ENCODE data around the gene MAN1B1.

MAN1B1 gene

GRCh38 chr9:137110911-137111787 lies 24.4 kb downstream of the MAN1B1 start:
- Histone ChIP-seq H3K4me1 (ENCODE audit: control insufficient read depth in 5 of 5, insufficient read depth in 5 of 5, low read length in 5 of 5) (peaks cover 0 to 19% (median 13%) of the 10 kb centered on the region in 5 donors), H3K9ac (ENCODE audit: low read length in 5 of 5) (no peak overlapping the region), H3K36me3 (ENCODE audit: control insufficient read depth in 5 of 5, insufficient read depth in 5 of 5, low read length in 5 of 5) (peaks cover 0 to 71% (median 61%) of the 10 kb centered on the region in 5 donors), H3K9me3 (ENCODE audit: control insufficient read depth in 5 of 5, low read length in 5 of 5) (no peaks in the 10 kb centered on the region), H3K4me3 (ENCODE audit: low read depth in 1 of 5, low read length in 5 of 5) (no peak overlapping the region), H3K27ac (ENCODE audit: low read depth, low read length) (no peak overlapping the region), H3K27me3 (ENCODE audit: control insufficient read depth in 5 of 5, insufficient read depth in 4 of 5, low read length in 5 of 5) (peaks cover 0 to 3% (median 0%) of the 10 kb centered on the region in 5 donors)

- no peak overlapping the region for H3K27ac ChIP-seq (ENCODE audit: low read depth, low read length)
- peaks cover 0 to 3% (median 0%) of the 10 kb centered on the region in 5 donors for H3K27me3 ChIP-seq (ENCODE audit: control insufficient read depth in 5 of 5, insufficient read depth in 4 of 5, low read length in 5 of 5)
- H3K36me3 ChIP-seq (ENCODE audit: control insufficient read depth in 5 of 5, insufficient read depth in 5 of 5, low read length in 5 of 5): peaks cover 0 to 64% (median 54%) of the 10 kb centered on the region in 5 donors
- no peak overlapping the region for H3K9ac ChIP-seq (ENCODE audit: low read length in 5 of 5)
- no peak overlapping the region for H3K4me3 ChIP-seq (ENCODE audit: low read depth in 1 of 5, low read length in 5 of 5)
- peaks cover 0 to 25% (median 18%) of the 10 kb centered on the region in 5 donors for H3K4me1 ChIP-seq (ENCODE audit: control insufficient read depth in 5 of 5, insufficient read depth in 5 of 5, low read length in 5 of 5)
- no peaks in the 10 kb centered on the region for H3K9me3 ChIP-seq (ENCODE audit: control insufficient read depth in 5 of 5, low read length in 5 of 5)
These were observed 25.2 kb downstream of the MAN1B1 start for GRCh38 chr9:137111788-137112563.

- Histone ChIP-seq H3K4me1 (ENCODE audit: control insufficient read depth in 5 of 5, insufficient read depth in 5 of 5, low read length in 5 of 5) (peaks cover 0 to 33% (median 22%) of the 10 kb centered on the region in 5 donors), H3K4me3 (ENCODE audit: low read depth in 1 of 5, low read length in 5 of 5) (no peak overlapping the region), H3K9ac (ENCODE audit: low read length in 5 of 5) (no peak overlapping the region), H3K36me3 (ENCODE audit: control insufficient read depth in 5 of 5, insufficient read depth in 5 of 5, low read length in 5 of 5) (peaks cover 0 to 56% (median 46%) of the 10 kb centered on the region in 5 donors), H3K27me3 (ENCODE audit: control insufficient read depth in 5 of 5, insufficient read depth in 4 of 5, low read length in 5 of 5) (peaks cover 0 to 6% (median 0%) of the 10 kb centered on the region in 5 donors), H3K27ac (ENCODE audit: low read depth, low read length) (no peak overlapping the region), H3K9me3 (ENCODE audit: control insufficient read depth in 5 of 5, low read length in 5 of 5) (no peaks in the 10 kb centered on the region)
These were observed 26.0 kb downstream of the MAN1B1 start for GRCh38 chr9:137112564-137113384.

GRCh38 chr9:137113385-137114159 lies 26.8 kb downstream of the MAN1B1 start:
- Histone ChIP-seq H3K9ac (ENCODE audit: low read length in 5 of 5) (peak overlapping the region in 1 of 5 donors; percentile 1), H3K36me3 (ENCODE audit: control insufficient read depth in 5 of 5, insufficient read depth in 5 of 5, low read length in 5 of 5) (peaks cover 0 to 48% (median 39%) of the 10 kb centered on the region in 5 donors), H3K4me3 (ENCODE audit: low read depth in 1 of 5, low read length in 5 of 5) (peak overlapping the region in 1 of 5 donors; percentile 42), H3K9me3 (ENCODE audit: control insufficient read depth in 5 of 5, low read length in 5 of 5) (no peaks in the 10 kb centered on the region), H3K4me1 (ENCODE audit: control insufficient read depth in 5 of 5, insufficient read depth in 5 of 5, low read length in 5 of 5) (peaks cover 0 to 35% (median 22%) of the 10 kb centered on the region in 5 donors), H3K27ac (ENCODE audit: low read depth, low read length) (no peak overlapping the region), H3K27me3 (ENCODE audit: control insufficient read depth in 5 of 5, insufficient read depth in 4 of 5, low read length in 5 of 5) (peaks cover 0 to 6% (median 0%) of the 10 kb centered on the region in 5 donors)

- Histone ChIP-seq H3K4me3 (ENCODE audit: low read depth in 1 of 5, low read length in 5 of 5) (peak overlapping the region in 4 of 5 donors; percentile 44 to 72 (median 56)), H3K9ac (ENCODE audit: low read length in 5 of 5) (peak overlapping the region in 2 of 5 donors; percentile 55 to 56), H3K36me3 (ENCODE audit: control insufficient read depth in 5 of 5, insufficient read depth in 5 of 5, low read length in 5 of 5) (peaks cover 0 to 41% (median 34%) of the 10 kb centered on the region in 5 donors), H3K9me3 (ENCODE audit: control insufficient read depth in 5 of 5, low read length in 5 of 5) (no peaks in the 10 kb centered on the region), H3K27ac (ENCODE audit: low read depth, low read length) (no peak overlapping the region), H3K27me3 (ENCODE audit: control insufficient read depth in 5 of 5, insufficient read depth in 4 of 5, low read length in 5 of 5) (peaks cover 0 to 6% (median 0%) of the 10 kb centered on the region in 5 donors), H3K4me1 (ENCODE audit: control insufficient read depth in 5 of 5, insufficient read depth in 5 of 5, low read length in 5 of 5) (peaks cover 0 to 35% (median 22%) of the 10 kb centered on the region in 5 donors)
These were observed 27.4 kb downstream of the MAN1B1 start for GRCh38 chr9:137114220-137114612.

- peak within 1 kb of the TSS in 4 of 5 donors; percentile 55 to 71 (median 58) for H3K9ac ChIP-seq (ENCODE audit: low read length in 5 of 5)
These were observed 28.0 kb downstream of the MAN1B1 start, which contains the start of gene DPP7 for GRCh38 chr9:137114613-137115393. Gene DPP7 (minus strand): TSS chr9:137114733. CDS start chr9:137114713, 20 bp downstream.

GRCh38 chr9:137115394-137116026 lies 28.7 kb downstream of the MAN1B1 start:
- Histone ChIP-seq H3K9me3 (ENCODE audit: control insufficient read depth in 5 of 5, low read length in 5 of 5) (no peaks in the 10 kb centered on the region), H3K4me3 (ENCODE audit: low read depth in 1 of 5, low read length in 5 of 5) (peak overlapping the region in 3 of 5 donors; percentile 55 to 72 (median 57)), H3K27ac (ENCODE audit: low read depth, low read length) (no peak overlapping the region), H3K4me1 (ENCODE audit: control insufficient read depth in 5 of 5, insufficient read depth in 5 of 5, low read length in 5 of 5) (peaks cover 0 to 35% (median 22%) of the 10 kb centered on the region in 5 donors), H3K9ac (ENCODE audit: low read length in 5 of 5) (peak overlapping the region in 2 of 5 donors; percentile 61 to 71), H3K27me3 (ENCODE audit: control insufficient read depth in 5 of 5, insufficient read depth in 4 of 5, low read length in 5 of 5) (peaks cover 0 to 6% (median 0%) of the 10 kb centered on the region in 5 donors), H3K36me3 (ENCODE audit: control insufficient read depth in 5 of 5, insufficient read depth in 5 of 5, low read length in 5 of 5) (peaks cover 0 to 29% (median 21%) of the 10 kb centered on the region in 5 donors)

More at GRCh38 chr9:137114613-137115393, 28.0 kb downstream of the MAN1B1 start, which contains the start of gene DPP7:
- Histone ChIP-seq H3K4me3 (ENCODE audit: low read depth in 1 of 5, low read length in 5 of 5) (peak within 1 kb of the TSS in 4 of 5 donors; percentile 44 to 72 (median 56)), H3K27me3 (ENCODE audit: control insufficient read depth in 5 of 5, insufficient read depth in 4 of 5, low read length in 5 of 5) (peaks cover 0 to 6% (median 0%) of the 10 kb centered on the region in 5 donors), H3K36me3 (ENCODE audit: control insufficient read depth in 5 of 5, insufficient read depth in 5 of 5, low read length in 5 of 5) (peaks cover 0 to 36% (median 28%) of the 10 kb centered on the region in 5 donors), H3K27ac (ENCODE audit: low read depth, low read length) (no peak within 1 kb of the TSS), H3K9me3 (ENCODE audit: control insufficient read depth in 5 of 5, low read length in 5 of 5) (no peaks in the 10 kb centered on the region), H3K4me1 (ENCODE audit: control insufficient read depth in 5 of 5, insufficient read depth in 5 of 5, low read length in 5 of 5) (peaks cover 0 to 35% (median 22%) of the 10 kb centered on the region in 5 donors)

- H3K4me3 ChIP-seq (ENCODE audit: low read depth in 1 of 5, low read length in 5 of 5): no peak overlapping the region
- H3K27ac ChIP-seq (ENCODE audit: low read depth, low read length): no peak overlapping the region
- peaks cover 0 to 35% (median 22%) of the 10 kb centered on the region in 5 donors for H3K4me1 ChIP-seq (ENCODE audit: control insufficient read depth in 5 of 5, insufficient read depth in 5 of 5, low read length in 5 of 5)
- peaks cover 0 to 23% (median 15%) of the 10 kb centered on the region in 5 donors for H3K36me3 ChIP-seq (ENCODE audit: control insufficient read depth in 5 of 5, insufficient read depth in 5 of 5, low read length in 5 of 5)
- H3K27me3 ChIP-seq (ENCODE audit: control insufficient read depth in 5 of 5, insufficient read depth in 4 of 5, low read length in 5 of 5): peaks cover 0 to 6% (median 0%) of the 10 kb centered on the region in 5 donors
- no peaks in the 10 kb centered on the region for H3K9me3 ChIP-seq (ENCODE audit: control insufficient read depth in 5 of 5, low read length in 5 of 5)
- H3K9ac ChIP-seq (ENCODE audit: low read length in 5 of 5): peak overlapping the region in 1 of 5 donors; percentile 25
These were observed 29.3 kb downstream of the MAN1B1 start for GRCh38 chr9:137116027-137116507.
